HEK293T (cell line): ENCODE results near the gene SP5.
A peak's percentile ranks its signal among the peaks of the same experiment; 100 is the strongest.
"Not testable (repeated sequence)": the region's sequence is repeated elsewhere in the genome, so short reads cannot be mapped to it uniquely, and the experiment has no call there.

Experiments used
- CTCF ChIA-PET: fragments of 350-600 bp; formaldehyde crosslinking; extraction: SDS; loops from one replicate; lab custom pipeline; 2021; ENCODE audit warnings: antibody characterized with exemption, inconsistent platforms; lab: Yijun Ruan, JAX
- POLR2A ChIA-PET: fragments of 350-600 bp; formaldehyde crosslinking; extraction: SDS; loops from one replicate; lab custom pipeline; 2020; ENCODE audit warnings: antibody characterized with exemption, inconsistent platforms; lab: Yijun Ruan, JAX
- DNase-seq: peaks from one replicate; pipeline ENCODE4 v3.0.0; 2012; ENCODE audit warnings: mixed read lengths; ENCODE audit errors: extremely low spot score
- ARNT ChIP-seq: fragments of 450-650 bp; IDR thresholded peaks from 2 replicates; pipeline ENCODE4 v1.6.1; 2017; ENCODE audit warnings: mild to moderate bottlenecking
- BHLHE40 ChIP-seq: fragments of 450-650 bp; IDR thresholded peaks from 2 replicates; pipeline ENCODE4 v1.6.1; 2016; ENCODE audit warnings: mild to moderate bottlenecking, moderate library complexity, borderline replicate concordance
- CTBP1 ChIP-seq: fragments of 450-650 bp; IDR thresholded peaks from 2 replicates; pipeline ENCODE4 v1.6.1; 2016; ENCODE audit warnings: borderline replicate concordance
- ELF4 ChIP-seq: fragments of 450-650 bp; IDR thresholded peaks from 2 replicates; pipeline ENCODE4 v1.6.1; 2017; ENCODE audit warnings: antibody characterized with exemption
- FOXA1 ChIP-seq: fragments of 450-650 bp; IDR thresholded peaks from 2 replicates; pipeline ENCODE4 v1.6.1; 2016; ENCODE audit warnings: mild to moderate bottlenecking
- FOXK2 ChIP-seq: fragments of 450-650 bp; IDR thresholded peaks from 2 replicates; pipeline ENCODE4 v1.6.1; 2016; ENCODE audit warnings: mild to moderate bottlenecking
- FOXM1 ChIP-seq: fragments of 450-650 bp; IDR thresholded peaks from 2 replicates; pipeline ENCODE4 v1.6.1; 2017; ENCODE audit warnings: mild to moderate bottlenecking, borderline replicate concordance
- HDGF ChIP-seq: fragments of 450-650 bp; IDR thresholded peaks from 2 replicates; pipeline ENCODE4 v1.6.1; 2017; ENCODE audit warnings: antibody characterized with exemption, borderline replicate concordance
- L3MBTL2 ChIP-seq: fragments of 450-650 bp; conservative IDR thresholded peaks from 2 replicates; pipeline ENCODE4 v1.6.1; 2016; ENCODE audit warnings: mild to moderate bottlenecking
- LEF1 ChIP-seq: fragments of 450-650 bp; IDR thresholded peaks from 2 replicates; pipeline ENCODE4 v1.6.1; 2017; ENCODE audit warnings: mild to moderate bottlenecking, borderline replicate concordance
- NFRKB ChIP-seq: fragments of 450-650 bp; IDR thresholded peaks from 2 replicates; pipeline ENCODE4 v1.6.1; 2016; ENCODE audit warnings: mild to moderate bottlenecking, moderate library complexity
- SP1 ChIP-seq: fragments of 450-650 bp; IDR thresholded peaks from 2 replicates; pipeline ENCODE4 v1.6.1; 2017
- SUZ12 ChIP-seq: fragments of 450-650 bp; IDR thresholded peaks from 2 replicates; pipeline ENCODE4 v1.6.1; 2016; ENCODE audit warnings: mild to moderate bottlenecking
- TARDBP ChIP-seq: fragments of 450-650 bp; IDR thresholded peaks from 2 replicates; pipeline ENCODE4 v1.6.1; 2016
- ZNF384 ChIP-seq: fragments of 450-650 bp; IDR thresholded peaks from 2 replicates; pipeline ENCODE4 v1.6.1; 2016
- TF ChIP-seq, protein P1 (sequence below): fragments of 450-650 bp; IDR thresholded peaks from 2 replicates; pipeline ENCODE4 v1.6.1; 2016

The SP5 gene

GRCh38 chr2:170715062-170715931 is at the start of gene SP5:
Gene SP5, plus strand, starts transcription at chr2:170715337. Its CDS starts 176 bp downstream, at chr2:170715513.
- no peak for TF ChIP-seq FOXK2
- TF ChIP-seq, protein P1, sequence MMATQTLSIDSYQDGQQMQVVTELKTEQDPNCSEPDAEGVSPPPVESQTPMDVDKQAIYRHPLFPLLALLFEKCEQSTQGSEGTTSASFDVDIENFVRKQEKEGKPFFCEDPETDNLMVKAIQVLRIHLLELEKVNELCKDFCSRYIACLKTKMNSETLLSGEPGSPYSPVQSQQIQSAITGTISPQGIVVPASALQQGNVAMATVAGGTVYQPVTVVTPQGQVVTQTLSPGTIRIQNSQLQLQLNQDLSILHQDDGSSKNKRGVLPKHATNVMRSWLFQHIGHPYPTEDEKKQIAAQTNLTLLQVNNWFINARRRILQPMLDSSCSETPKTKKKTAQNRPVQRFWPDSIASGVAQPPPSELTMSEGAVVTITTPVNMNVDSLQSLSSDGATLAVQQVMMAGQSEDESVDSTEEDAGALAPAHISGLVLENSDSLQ = peak; percentile 75
- CTCF ChIA-PET = interaction anchor here (0.6 kb wide), 1 partner anchor 345 kb away, joined by 3 read pairs; no protein-coding TSS in a partner anchor
- DNase-seq = peak; percentile 30
- POLR2A ChIA-PET = no interaction called here

GRCh38 chr2:170665743-170666142 is 49.4 kb upstream of the SP5 start:
- POLR2A ChIA-PET = no interaction called here
- no peak for DNase-seq
- no peak for TF ChIP-seq FOXM1
- TF ChIP-seq NFRKB = no peak
- no peak for TF ChIP-seq SUZ12
- TF ChIP-seq ELF4 = no peak
- TF ChIP-seq SP1 = no peak
- TF ChIP-seq LEF1 = no peak
- no peak for TF ChIP-seq CTBP1
- no peak for TF ChIP-seq HDGF
- TF ChIP-seq L3MBTL2 = no peak
- TF ChIP-seq ZNF384 = no peak
- no peak for TF ChIP-seq BHLHE40
- no peak for TF ChIP-seq TARDBP
- TF ChIP-seq ARNT = no peak
- no peak for TF ChIP-seq FOXK2
- CTCF ChIA-PET = no interaction called here

DNA sequence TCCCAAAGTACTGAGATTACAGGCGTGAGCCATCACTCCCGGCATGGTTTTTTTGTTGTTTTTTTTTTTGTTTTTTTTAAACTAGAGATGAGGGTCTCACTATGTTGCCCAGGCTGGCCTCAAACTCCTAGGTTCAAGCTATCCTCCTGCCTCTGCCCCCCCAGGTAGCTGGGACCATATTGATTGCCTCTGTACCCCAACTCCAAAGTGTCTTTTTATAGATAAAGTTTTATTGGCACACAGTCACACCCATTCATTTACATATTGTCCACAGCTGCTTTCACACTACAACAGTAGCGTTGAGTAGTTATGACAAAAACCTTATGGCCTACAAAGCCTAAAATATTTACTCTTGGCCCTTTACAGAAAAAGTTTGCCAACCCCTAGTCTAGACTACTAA is 45.2 kb upstream of the SP5 start:
- no peak for DNase-seq
- POLR2A ChIA-PET = no interaction called here
- TF ChIP-seq BHLHE40 = no peak
- no peak for TF ChIP-seq L3MBTL2
- no peak for TF ChIP-seq FOXK2
- TF ChIP-seq SP1 = no peak
- TF ChIP-seq, protein P1 = no peak
- TF ChIP-seq NFRKB = no peak
- no peak for TF ChIP-seq ZNF384
- TF ChIP-seq TARDBP = no peak
- no peak for TF ChIP-seq LEF1
- no peak for TF ChIP-seq ELF4
- no peak for TF ChIP-seq SUZ12
- TF ChIP-seq FOXA1 = no peak
- TF ChIP-seq FOXM1 = no peak
- TF ChIP-seq ARNT = no peak
- no peak for TF ChIP-seq CTBP1
- no peak for TF ChIP-seq HDGF
- CTCF ChIA-PET = interaction anchor here (0.7 kb wide), 1 partner anchor 11 kb away, joined by 7 read pairs; no protein-coding TSS in a partner anchor

GRCh38 chr2:170670651-170671050 is 44.5 kb upstream of the SP5 start:
- TF ChIP-seq SP1 = no peak
- ChIA-PET CTCF (no interaction called here), POLR2A (no interaction called here)
- DNase-seq = no peak

DNA sequence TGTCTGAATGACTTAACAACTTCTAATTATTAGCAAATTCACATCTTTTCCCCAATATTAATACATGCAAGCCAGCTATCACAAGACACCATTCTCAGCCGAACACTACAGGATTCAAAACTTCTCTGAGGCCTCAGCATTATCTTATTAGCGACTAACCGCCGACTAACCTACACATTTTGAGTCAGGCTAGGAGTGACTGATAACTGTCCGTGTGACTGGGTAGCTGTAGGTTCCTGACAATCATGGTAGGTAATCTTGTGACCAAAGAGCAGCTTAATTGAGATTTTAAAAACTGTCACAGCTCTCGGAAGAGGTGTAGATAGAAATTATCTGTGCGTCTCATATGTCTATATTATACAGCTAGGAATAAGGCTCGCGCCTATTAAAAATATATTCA is 44.1 kb upstream of the SP5 start:
- DNase-seq = no peak
- POLR2A ChIA-PET = no interaction called here
- TF ChIP-seq FOXM1 (no peak), LEF1 (no peak), ARNT (no peak), ZNF384 (no peak), BHLHE40 (no peak), NFRKB (no peak), L3MBTL2 (no peak), TARDBP (no peak), CTBP1 (no peak), SUZ12 (no peak), FOXK2 (no peak), FOXA1 (no peak)
- TF ChIP-seq, protein P1 = no peak
- CTCF ChIA-PET = no interaction called here

DNA sequence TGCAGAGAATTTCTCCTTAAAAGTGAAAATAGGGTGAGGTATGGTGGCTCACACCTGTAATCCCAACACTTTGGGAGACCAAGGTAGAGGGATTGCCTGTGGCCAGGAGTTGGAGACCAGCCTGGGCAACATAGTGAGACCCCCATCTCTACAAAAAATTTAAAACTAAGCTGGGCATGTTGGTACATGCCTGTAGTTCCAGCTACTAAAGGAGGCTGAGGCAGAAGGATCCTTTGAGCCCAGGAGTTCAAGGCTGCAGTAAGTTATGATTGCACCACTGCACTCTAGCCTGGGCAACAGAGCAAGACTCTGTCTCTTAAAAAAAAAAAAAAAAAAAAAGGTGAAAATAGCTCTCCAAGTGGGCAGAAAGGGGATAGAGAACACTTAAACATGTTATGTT is 40.9 kb upstream of the SP5 start:
- CTCF ChIA-PET, POLR2A ChIA-PET, DNase-seq: not testable (repeated sequence)

GRCh38 chr2:170675701-170676100 is 39.4 kb upstream of the SP5 start:
- no peak for TF ChIP-seq ELF4
- no peak for TF ChIP-seq HDGF
- no peak for TF ChIP-seq ARNT
- TF ChIP-seq LEF1 = no peak
- no peak for TF ChIP-seq BHLHE40
- no peak for TF ChIP-seq FOXM1
- no peak for TF ChIP-seq FOXA1
- no peak for TF ChIP-seq SUZ12
- no peak for TF ChIP-seq NFRKB
- TF ChIP-seq, protein P1 = no peak
- TF ChIP-seq SP1 = no peak
- no peak for TF ChIP-seq L3MBTL2
- no peak for TF ChIP-seq FOXK2
- no peak for TF ChIP-seq ZNF384
- no peak for TF ChIP-seq CTBP1
- ChIA-PET POLR2A (no interaction called here), CTCF (no interaction called here)
- DNase-seq = no peak

More for the DNA sequence above, 40.9 kb upstream of the SP5 start:
- peak; percentile 62 for TF ChIP-seq ZNF384
